Stimulated activated CD4-positive, alpha-beta T cell treated with anti-CD3 and anti-CD28 coated beads, TNF-alpha, amount 100 ng/mL, for 4 hours (primary cell): ENCODE measurements around the gene ADARB2.
"Not testable (repeated sequence)": the region's sequence is repeated elsewhere in the genome, so short reads cannot be mapped to it uniquely, and the experiment has no call there.

Experiments
- DNase-seq, 3 experiments: peaks; one replicate each; pipeline ENCODE4 v3.0.0-alpha.2; 2020; ENCODE audit warnings: low read depth in 3 of 3

Gene ADARB2

DNA sequence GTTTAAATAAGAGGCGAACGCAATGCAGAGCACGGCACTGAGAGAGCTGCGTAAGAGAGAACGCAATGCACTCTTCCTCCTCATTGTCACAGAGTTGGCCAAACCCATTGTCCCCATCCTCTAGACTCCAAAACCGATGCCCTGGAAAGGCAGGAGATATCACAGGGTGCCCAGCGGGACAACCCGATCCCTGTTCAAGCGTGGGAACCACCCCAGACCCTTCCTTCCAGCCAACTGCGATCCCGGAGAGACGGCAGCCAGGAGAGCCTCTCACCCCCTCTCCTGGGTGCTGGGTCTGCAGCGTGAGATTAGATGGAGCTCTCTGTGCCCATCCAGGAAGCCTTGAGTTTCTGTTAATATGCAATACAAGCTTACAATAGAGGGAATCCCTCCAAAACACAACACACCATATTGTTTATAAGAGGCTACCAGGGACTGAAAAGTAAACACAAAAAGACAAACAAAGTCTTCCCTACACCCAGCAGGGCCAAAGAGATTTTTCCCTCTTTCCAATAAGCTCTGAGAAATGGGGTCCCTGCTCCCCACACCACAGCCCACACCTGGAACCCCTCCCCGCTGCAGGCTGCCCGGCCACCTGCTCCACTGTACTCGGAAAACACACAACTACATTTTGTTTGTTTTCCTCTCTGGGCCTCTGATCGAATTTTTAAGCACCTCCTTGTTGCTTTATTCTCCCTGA lies 187.6 kb downstream of the ADARB2 start:
- no peak for DNase-seq

DNA sequence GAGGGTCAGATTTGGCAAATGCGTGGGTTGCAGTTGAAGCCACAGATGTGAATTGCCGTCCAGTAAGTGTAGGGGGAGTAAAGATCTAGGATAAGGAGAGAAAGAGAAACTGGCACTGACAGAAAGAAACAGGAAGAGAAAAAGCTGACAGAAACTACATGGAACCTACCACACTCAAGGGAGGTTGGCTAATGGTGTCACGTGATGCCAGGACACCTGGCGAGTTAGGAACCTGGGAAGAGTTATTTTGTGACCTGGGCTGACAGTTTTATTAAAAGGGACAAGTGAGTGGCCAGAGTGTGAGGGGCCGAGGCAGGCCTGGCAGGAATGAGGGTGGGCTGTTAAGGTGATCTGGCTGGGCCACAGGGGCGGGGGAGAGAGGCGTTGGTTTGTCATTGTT lies 188.7 kb downstream of the ADARB2 start:
- no peak for DNase-seq

DNA sequence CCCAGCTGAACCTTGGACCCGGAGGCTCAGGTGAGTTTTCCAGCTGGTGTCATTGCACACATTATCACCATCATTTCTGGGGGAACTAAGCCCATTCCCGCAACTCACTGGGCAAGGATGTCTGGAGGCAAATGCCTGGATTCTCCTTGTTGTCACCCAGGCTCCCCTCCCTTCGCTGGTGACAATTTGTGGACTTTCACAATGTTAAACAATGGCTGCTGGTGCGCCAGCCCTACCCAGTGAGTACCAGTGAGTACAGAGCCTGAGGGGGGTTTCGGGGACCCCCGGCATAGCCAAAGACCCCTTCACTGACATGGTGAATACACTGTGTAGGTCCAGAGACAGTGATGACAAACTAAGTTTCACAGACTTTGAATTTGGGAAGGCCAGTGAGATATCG lies 189.2 kb downstream of the ADARB2 start:
- no peak for DNase-seq

DNA sequence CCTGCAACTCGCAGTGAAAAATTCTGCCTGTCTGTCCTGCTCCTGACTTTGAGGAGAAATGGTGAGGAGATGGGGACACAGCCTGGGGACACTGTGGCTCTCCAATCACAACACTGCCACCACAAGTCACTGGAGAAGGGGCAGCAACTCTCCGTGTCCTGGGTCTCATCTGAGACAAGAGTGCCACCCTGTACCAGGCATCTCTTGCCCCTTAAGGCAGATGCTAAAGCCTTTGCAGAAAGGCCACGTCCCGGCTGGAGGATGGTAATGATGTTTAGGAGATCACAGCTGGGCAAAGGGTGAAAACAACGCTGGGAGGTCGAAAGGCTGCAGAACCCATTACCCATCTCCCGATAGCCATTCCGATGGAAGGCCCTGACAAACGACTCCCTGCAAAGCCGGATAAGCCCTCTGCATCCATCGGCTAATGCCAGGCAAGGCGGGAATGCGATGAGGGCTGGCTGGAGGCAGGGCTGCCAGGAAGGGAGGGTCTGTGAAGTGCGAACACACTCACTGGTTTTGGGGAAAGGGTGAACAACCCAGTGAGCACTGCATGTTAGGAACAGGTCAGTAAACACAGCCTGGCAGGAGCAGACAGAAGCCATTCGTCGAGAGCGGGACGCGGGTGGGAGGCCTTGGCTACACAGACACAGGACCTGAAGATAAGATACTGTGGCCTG lies 190.8 kb downstream of the ADARB2 start:
- no peak for DNase-seq

DNA sequence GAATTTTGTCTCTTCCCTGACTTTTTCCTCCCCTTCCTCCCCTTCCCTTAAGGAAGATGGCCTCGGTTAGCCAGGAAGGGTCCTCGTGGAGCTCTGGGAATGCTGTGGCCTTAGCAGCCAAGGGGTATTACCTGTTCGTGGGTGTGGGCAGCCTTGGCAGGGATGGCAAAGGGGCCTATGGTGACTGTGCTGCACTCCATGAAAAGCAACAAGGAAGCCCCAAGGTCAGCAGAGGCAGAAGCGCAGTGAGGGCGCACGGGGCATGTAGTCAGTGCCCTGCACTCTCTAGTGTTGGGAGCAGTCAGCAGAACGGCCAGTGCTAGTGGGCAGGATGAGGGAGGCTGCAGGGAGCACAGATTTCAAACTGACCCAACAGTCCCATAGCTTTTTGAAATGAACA lies 191.8 kb downstream of the ADARB2 start:
- no peak for DNase-seq

DNA sequence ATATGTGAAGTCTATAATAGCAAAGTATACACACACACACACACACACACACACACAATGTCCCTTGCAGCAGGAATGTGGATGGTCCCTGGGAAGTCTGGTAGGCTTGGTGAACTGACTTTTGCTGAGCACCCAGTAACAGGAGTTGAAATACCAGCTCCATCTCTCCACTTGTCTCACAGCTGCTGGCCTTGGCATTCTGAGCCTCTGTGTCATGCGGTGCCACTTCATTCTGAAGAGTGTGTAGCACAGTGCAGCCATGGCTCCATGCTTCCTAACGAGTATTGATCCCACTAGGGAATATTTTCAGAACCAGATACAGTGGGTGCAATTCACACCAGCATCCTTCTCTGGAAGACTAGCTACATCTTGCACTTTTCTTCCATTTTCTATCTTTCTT lies 192.4 kb downstream of the ADARB2 start:
- no peak for DNase-seq

DNA sequence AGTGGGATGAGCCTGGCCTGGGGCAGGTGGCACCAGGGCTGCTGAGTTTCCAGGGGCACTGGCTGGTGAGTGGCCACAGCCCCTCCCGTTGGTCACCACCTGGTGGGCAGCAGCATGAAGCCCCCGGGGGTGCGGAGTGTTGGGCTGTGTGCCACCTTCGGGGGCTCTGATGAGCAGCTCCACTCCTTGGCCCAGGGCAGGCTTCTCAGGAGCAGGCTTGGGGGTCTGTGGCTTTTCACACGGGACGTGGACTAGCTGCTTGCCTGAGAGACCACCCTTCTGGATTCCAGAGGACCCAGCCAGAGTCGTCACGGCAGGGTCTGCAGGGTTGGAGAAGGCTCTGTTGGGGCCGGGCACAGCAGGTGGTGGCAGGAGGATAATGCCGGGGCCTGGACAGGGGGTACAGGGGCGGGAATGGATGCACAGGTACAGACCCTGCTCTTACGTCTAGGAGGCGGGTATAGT lies 193.1 kb downstream of the ADARB2 start:
- DNase-seq = no peak

DNA sequence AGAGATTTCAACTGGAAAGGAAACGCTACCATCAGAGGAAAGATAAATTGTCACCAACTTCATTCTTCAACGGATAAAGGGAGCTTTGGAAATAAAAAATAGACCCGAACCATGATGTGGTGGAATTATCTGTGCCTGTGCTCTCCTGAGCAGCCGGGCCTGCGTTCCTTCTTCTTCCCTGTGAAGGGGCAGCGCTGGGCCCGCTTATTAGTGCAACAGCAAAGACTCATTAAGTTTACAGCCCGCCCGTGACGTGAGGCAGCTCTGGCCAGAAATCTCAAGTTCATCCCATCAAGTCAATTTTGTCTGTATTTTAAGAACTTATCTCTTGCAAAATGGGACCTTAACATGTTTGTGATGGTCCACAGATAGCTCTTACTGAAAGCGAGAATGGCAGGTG lies 193.7 kb downstream of the ADARB2 start:
- no peak for DNase-seq

DNA sequence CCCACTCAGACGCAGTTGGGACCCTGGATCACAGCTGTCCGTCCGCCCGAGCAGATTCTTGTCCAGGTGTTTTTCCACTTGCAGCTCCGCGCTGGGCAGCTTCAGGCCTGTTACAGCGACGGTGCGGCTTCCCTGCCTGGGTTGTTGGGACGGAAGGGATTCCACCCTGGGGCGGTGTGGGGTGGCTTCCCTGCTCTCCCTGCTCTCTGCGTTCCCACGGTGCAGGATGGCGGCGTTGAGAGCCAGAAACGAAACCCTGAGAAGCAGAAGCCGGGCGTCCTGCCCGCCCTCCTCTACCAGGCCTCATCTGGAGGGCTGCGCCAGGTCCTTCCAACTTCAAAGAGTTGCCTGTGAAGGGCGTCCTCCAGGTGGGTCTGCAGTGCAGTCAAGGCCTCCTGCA lies 194.4 kb downstream of the ADARB2 start:
- no peak for DNase-seq

DNA sequence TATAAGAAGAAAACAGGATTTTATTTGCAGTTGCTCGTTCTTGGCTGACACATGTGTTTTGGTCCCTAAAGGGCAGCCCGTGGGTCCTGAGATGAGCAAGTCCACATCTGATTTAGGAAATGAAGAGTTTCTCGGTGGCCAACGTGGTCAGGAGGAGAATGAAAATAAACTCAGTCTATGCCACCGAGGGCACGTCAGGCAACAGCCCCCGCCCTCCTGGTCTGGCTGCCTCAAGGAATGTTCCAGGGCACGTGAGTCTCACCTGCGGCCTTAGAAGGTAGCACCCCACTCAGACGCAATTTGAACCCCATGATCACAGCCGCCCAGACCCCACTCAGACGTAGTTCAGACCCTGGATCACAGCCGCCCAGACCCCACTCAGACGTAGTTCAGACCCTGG lies 197.2 kb downstream of the ADARB2 start:
- no peak for DNase-seq

DNA sequence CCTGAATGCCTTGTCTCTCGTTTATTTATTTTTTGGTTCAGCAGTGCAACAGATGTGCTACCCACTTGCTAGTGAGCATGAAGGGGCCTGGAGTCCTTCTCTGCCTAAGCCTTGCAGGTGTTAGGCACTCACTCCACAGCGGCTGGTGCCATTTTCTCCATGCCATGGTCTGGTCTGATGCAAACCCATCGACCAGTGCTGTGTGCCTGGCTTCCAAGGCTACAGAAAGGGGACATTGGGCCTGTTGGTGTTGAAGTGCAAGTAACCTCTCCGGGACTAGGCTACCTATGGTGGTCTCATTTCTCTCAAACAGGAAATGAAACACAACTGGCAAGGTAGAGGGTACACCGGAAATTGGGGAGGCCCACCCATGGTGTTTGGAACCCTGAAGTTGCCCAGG lies 198.1 kb downstream of the ADARB2 start:
- DNase-seq = no peak

DNA sequence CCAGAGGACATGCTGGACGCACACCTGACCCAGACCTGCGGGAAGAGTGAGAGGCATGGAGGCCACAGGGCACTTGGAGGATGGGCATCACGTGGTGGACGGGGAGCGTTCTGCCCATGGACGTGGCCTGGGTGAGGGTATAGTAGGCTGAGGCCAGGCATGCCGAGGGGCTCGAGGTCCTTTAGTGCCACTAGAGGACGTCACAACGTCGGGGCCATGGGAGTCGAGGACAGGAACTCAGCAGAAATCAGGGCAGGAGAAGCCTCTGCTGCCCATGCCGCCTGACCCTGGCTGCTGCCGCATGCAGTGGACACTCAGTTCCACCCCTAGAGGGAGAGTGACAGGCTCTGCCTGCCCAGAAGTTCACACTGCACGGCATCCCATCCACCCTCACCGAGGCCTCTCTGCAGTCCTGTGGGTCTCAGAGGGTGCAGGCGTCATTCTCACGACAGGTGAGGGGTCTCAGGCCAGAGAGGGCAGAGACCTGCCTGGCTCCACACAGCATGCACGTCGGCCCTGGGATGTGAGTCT lies 198.7 kb downstream of the ADARB2 start:
- DNase-seq = no peak

DNA sequence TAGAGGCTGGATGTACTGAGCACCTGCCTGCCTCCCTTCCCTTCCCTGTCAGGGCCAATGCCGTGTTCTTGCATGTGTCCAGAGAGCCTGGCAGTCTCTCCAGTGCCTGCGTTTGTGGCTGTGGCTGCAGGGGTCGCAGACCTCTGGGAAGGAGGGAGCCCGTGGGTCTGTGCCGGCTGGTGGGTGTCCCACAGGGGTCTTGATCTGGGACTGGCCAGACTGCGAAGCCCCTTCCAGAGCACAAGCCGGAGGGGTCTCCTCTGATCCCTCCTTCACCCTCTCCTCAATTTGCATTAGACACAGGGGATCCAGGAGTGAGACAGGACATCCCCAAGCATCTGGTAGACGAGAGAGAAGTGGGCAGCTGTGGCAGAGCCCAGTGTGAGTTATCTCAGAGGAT lies 199.2 kb downstream of the ADARB2 start:
- DNase-seq = no peak

DNA sequence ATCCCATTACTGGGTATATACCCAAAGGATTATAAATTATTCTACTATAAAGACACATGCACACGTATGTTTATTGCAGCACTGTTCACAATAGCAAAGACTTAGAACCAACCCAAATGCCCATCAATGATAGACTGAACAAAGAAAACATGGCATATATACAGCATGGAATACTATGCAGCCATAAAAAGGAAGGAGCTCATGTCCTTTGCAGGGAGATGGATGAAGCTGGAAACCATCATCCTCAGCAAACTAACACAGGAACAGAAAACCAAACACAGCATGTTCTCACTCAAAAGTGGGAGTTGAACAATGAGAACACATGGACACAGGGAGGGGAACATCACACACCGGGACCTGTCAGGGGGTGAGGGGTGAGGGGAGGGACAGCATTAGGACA lies 199.9 kb downstream of the ADARB2 start:
- DNase-seq = not testable (repeated sequence)

DNA sequence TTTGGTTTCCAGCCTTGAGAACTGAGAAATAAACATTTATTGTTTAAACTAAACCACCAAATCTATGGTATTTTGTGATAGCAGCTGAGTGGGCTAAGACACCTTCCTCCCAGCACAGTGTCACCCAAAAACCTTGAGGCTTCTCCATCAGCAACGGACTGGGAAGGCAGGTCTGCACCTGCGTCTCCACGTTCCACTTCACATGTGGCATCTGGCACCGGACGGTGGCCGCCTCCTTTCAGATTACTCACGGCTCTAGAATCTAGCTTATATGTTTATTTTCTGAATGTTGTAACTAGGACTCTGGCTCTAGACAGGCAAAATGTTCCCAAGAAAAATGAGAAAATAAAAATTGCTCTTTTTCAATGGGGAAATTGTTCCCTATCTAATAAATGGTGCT lies 201.0 kb downstream of the ADARB2 start:
- no peak for DNase-seq

DNA sequence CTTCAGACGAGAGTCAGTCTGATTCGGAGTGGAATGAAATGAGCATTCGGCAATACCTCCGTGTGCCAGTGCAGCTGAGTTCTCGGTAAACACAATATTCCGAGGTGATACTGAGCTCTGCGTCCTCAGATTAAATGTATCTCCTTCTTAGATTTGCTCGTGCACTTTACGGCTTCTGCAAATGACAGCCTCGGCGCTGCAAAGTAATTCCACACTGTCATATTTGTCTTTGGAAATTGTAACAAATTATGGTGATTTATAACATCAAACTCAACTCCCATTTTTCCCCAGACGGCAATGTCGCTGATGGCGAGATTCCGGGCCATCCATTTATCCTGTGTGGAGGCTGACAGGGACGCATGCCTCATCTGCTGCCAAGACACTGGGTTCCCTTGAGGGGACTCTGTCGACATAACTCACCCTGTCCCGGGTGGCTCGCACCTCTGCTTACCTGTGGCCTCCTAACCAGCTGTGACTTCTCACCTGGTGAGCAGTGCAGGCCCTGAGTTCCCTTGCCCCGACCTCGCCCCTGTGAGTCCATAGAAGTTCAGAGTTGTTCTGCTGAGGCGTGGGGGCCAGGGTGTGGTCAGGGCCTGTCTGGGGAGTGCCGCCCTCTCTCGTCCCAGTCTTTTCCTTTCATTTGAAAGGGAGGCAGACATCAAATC lies 201.9 kb downstream of the ADARB2 start:
- no peak for DNase-seq

DNA sequence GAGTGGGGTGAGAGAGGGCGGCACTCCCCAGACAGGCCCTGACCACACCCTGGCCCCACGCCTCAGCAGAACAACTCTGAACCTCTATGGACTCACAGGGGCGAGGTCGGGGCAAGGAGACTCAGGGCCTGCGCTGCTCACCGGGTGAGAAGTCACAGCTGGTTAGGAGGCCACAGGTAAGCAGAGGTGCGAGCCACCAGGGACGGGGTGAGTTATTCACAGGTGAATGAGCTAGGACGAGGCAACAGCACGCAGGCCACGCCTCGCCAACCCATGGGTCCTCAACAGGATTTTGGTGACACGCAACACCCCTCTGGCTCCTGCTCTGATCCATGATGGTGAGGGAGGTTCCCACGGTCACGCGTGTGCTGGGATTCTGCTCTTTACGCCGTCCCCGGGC lies 202.5 kb downstream of the ADARB2 start:
- no peak for DNase-seq

DNA sequence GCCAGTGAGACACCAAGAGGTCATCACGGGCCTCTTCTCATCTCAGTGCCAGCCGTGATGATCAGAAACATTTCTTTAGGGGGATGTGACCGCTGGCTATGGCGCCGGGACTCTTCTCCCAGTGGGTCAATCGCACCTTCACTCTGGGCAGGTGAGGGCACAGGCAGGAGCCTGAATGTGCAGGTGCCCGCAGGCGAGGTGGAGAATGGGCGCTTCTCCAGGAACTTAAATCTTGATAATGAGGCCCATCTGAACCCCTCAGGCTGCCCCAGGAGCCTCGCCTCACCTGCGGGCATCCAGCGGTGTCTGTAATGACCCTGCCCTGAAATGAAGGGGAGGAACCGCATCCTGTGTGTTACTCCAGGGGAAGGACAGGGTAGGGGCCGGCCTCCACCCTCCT lies 204.7 kb downstream of the ADARB2 start:
- no peak for DNase-seq

DNA sequence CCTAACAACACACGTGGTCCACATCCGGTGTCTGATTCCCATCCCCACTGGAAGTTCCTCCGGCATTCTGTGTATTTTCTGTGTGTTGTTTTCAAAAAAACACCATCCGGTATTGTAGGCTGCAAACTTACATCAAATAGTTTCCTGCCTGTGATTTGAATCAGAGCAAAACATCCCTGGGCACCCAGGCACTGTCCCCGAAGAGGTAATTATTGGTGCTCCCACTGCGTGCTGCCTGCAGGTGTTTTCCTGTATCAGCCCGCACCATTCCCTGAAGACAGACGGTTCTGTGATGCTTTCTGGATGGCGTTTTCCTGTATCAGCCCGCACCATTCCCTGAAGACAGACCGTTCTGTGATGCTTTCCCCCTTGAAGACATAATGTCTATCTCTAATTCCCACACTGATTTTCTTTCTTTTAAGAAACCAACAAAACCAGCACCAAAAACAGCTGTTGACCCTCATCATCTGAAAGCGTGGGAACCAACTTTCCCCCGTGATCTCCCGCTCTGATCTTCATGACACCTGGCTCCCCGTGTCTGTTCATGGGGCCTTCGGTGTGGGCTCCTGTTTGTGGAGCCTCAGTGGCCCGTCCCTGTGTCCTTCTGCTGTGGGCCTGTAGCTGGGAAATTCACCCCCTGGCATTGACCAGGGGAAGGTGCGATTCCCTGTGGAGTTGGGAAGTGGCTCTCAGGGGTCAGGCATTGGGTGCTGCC lies 205.3 kb downstream of the ADARB2 start:
- DNase-seq = no peak

DNA sequence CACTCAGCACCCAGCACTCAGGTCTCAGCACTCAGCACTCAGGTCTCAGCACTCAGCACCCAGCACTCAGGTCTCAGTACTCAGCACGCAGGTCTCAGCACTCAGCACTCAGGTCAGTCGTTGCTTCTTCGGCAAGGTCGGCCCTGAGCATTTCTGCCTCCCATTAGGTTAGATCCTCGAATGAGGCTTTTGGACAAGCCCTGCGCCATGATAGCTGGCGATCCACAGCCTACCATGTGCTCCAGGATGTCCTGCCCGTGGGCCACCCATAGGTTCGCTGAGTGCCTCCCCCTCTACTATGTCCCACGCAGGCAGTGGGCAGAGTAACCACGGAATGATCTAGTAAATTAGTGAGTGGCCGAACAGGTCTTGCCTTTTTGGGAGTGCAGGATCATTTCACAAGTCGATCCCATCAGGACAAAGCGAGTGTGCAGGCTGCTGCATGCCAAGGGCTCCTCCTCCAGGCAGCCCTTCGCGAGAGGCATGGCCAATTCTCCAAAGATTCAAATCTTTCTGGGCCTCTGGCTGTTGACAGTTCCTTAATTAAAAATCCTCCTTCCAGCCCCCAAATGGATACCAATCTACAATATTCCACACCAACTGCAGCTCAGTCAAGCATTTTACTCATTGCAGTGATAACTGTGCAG lies 206.3 kb downstream of the ADARB2 start:
- DNase-seq = no peak

DNA sequence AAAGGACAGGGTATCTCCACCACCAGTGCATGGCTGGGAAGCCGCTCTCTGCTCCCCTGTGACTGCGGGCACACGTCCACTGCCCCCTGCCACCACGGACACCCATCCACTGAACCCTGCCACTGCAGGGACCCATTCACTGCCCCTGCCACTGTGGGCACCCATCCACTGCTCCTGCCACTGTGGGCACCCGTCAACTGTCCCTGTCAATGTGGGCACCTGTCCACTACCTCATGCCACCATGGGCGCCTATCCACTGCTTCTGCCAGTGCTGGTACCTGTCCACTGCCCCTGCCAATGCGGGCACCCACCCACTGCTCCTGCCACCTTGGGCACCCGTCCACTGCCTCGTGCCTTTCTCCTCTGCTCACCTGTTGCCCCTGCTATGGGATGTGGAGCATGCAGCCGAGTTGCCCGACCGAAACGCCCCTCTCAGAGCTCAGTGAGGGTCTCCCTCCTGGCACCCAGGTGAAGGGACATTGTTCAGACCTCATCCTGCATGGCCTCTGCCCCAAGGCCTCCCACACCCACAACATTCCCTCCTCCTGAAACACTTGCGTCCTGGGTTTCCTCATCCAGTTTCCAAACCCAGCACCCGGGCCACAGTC lies 207.4 kb downstream of the ADARB2 start:
- DNase-seq = no peak
